Gastroesophageal sphincter (tissue), 4 donors: Measurements from ENCODE around the gene PLA2G10. TPM values are rescaled to one million over a fixed set of nuclear protein-coding genes. Genes with fewer than 3 reads are reported as not detected.

Source experiments
- ATAC-seq: fragments of 150-250 bp; one replicate; pipeline ENCODE4 v1.9.1; 2016; ENCODE audit warnings: mild to moderate bottlenecking, moderate library complexity
- H3K27ac ChIP-seq, 4 donors: fragments of 200-600 bp; sonication (generic) in 3 of 4; 1 replicate in 3 of 4; 2 replicates in 1 of 4; pipeline ENCODE4 v1.5.1; 2016 to 2019
- H3K27me3 ChIP-seq: fragments of 200-600 bp; sonication (generic); one replicate; pipeline ENCODE4 v1.5.1; 2019
- H3K36me3 ChIP-seq, 2 donors: fragments of 200-600 bp; sonication (generic); one replicate each; pipeline ENCODE4 v1.5.1; 2019; ENCODE audit warnings: control low read depth in 1 of 2
- H3K4me1 ChIP-seq, 3 donors: fragments of 200-600 bp; sonication (generic); 1 replicate in 2 of 3; 2 replicates in 1 of 3; pipeline ENCODE4 v1.5.1; 2016 to 2019; ENCODE audit warnings: control low read depth in 2 of 3
- H3K4me3 ChIP-seq, 2 donors: fragments of 200-600 bp; sonication (generic); one replicate each; pipeline ENCODE4 v1.5.1; 2019; ENCODE audit warnings: mild to moderate bottlenecking in 1 of 2, moderate library complexity in 1 of 2
- H3K9me3 ChIP-seq, 3 donors: fragments of 200-600 bp; sonication (generic); one replicate each; pipeline ENCODE4 v1.5.1; 2017 to 2019; ENCODE audit warnings: control low read depth in 2 of 3
- CTCF ChIP-seq, 4 experiments: fragments of 200-600 bp in 2 of 4; fragments of 450-650 bp in 2 of 4; sonication (generic) in 1 of 4; IDR thresholded peaks; one replicate each; pipeline ENCODE4 v1.5.1; 2017 to 2019; ENCODE audit warnings: antibody characterized with exemption in 4 of 4, mild to moderate bottlenecking in 2 of 4, moderate library complexity in 2 of 4
- EP300 ChIP-seq: sonication (generic); formaldehyde crosslinking; IDR thresholded peaks from one replicate; pipeline ENCODE4 v1.6.1; 2017; ENCODE audit warnings: antibody characterized with exemption, mild to moderate bottlenecking
- POLR2A ChIP-seq, 2 donors: fragments of 450-650 bp; IDR thresholded peaks; one replicate each; pipeline ENCODE4 v1.6.1; 2017; ENCODE audit warnings: antibody characterized with exemption in 2 of 2, mild to moderate bottlenecking in 2 of 2, moderate library complexity in 1 of 2
- POLR2AphosphoS5 ChIP-seq: sonication (generic); formaldehyde crosslinking; IDR thresholded peaks from one replicate; pipeline ENCODE4 v1.6.1; 2017; ENCODE audit warnings: antibody characterized with exemption
- WGBS, 2 donors: methylation state at CpG; one replicate each; pipeline ENCODE4 v1.1.5; 2018; ENCODE audit warnings: low coverage in 1 of 2; 5-methylcytosine and 5-hydroxymethylcytosine counted together
- total RNA-seq, 4 donors: library from RNA; depleted of rRNA; stranded (reverse); fragments of >200 nt; gene quantifications; one replicate each; pipeline ENCODE4 v1.1.0, GENCODE V29; 2016

Gene PLA2G10
- total RNA-seq, 4 donors from 2014 or later, result not detected

- H3K36me3 ChIP-seq, result peaks cover 0 to 26% of the 10 kb centered on the region in 2 donors
- no peak overlapping the region for H3K27ac ChIP-seq
- no peak for ATAC-seq
- TF ChIP-seq CTCF (IDR thresholded peaks at IDR 0.05), result no peak
- no peak for TF ChIP-seq EP300
- TF ChIP-seq POLR2AphosphoS5, result no peak
- TF ChIP-seq POLR2A (IDR thresholded peaks at IDR 0.05), result no peak
- H3K27me3 ChIP-seq, result no peaks in the 10 kb centered on the region
- no peaks in the 10 kb centered on the region for H3K4me1 ChIP-seq
- H3K4me3 ChIP-seq, result no peak overlapping the region
- no peaks in the 10 kb centered on the region for H3K9me3 ChIP-seq
- 43 to 68% methylated on average over 6 of the region's 7 CpGs for WGBS, 2 donors
Observed at GRCh38 chr16:14672403-14672971, 21.6 kb downstream of the PLA2G10 start.

GRCh38 chr16:14669776-14670175, 24.3 kb downstream of the PLA2G10 start:
- Histone ChIP-seq H3K4me3 (no peak overlapping the region), H3K27ac (no peak overlapping the region), H3K9me3 (no peaks in the 10 kb centered on the region), H3K4me1 (no peaks in the 10 kb centered on the region), H3K36me3 (peaks cover 0 to 53% of the 10 kb centered on the region in 2 donors), H3K27me3 (no peaks in the 10 kb centered on the region)
- TF ChIP-seq POLR2AphosphoS5, result no peak
- no peak for TF ChIP-seq EP300
- TF ChIP-seq CTCF (IDR thresholded peaks at IDR 0.05), result no peak
- TF ChIP-seq POLR2A (IDR thresholded peaks at IDR 0.05), result no peak
- ATAC-seq, result no peak
- WGBS, 2 donors, result 92% methylated on average over 2 of the region's 4 CpGs; no CpG with 5 or more reads in 1 of the 2 donors

DNA sequence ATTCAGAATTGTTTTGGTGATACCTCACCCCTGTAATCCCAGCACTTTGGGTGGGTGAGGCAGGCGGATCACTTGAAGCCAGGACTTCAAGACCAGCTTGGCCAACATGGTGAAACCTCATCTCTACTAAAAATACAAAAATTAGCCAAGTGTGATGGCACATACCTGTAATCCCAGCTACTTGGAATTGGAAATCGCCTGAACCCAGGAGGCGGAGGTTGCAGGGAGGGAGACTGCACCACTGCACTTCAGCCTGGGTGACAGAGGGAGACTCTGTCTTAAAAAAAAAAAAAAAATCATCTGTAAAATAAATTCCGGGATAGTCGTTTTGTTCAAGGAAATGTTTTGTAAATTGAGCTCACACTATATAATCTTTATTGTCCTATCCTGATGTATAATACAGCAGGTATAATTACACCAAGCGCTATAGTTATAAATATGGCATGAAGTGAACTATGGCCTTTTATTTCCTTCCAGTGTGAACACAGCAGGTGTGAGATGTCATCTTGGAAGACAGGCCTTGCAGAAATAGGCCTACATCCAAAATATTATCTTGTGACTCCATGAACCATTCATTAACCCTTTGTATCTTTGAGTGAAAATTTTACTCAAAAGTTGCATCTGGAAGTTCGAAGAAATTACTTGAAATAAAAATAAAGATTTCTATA, 25.4 kb downstream of the PLA2G10 start:
- Histone ChIP-seq H3K27me3 (no peaks in the 10 kb centered on the region), H3K36me3 (peaks cover 0 to 64% of the 10 kb centered on the region in 2 donors), H3K9me3 (no peaks in the 10 kb centered on the region), H3K4me1 (no peaks in the 10 kb centered on the region), H3K27ac (no peak overlapping the region), H3K4me3 (no peak overlapping the region)
- 59 to 62% methylated on average over 6 of the region's 7 CpGs for WGBS, 2 donors
- no peak for TF ChIP-seq EP300
- TF ChIP-seq POLR2A (IDR thresholded peaks at IDR 0.05), result no peak
- no peak for TF ChIP-seq POLR2AphosphoS5
- TF ChIP-seq CTCF (IDR thresholded peaks at IDR 0.05), result no peak
- ATAC-seq, result no peak

DNA sequence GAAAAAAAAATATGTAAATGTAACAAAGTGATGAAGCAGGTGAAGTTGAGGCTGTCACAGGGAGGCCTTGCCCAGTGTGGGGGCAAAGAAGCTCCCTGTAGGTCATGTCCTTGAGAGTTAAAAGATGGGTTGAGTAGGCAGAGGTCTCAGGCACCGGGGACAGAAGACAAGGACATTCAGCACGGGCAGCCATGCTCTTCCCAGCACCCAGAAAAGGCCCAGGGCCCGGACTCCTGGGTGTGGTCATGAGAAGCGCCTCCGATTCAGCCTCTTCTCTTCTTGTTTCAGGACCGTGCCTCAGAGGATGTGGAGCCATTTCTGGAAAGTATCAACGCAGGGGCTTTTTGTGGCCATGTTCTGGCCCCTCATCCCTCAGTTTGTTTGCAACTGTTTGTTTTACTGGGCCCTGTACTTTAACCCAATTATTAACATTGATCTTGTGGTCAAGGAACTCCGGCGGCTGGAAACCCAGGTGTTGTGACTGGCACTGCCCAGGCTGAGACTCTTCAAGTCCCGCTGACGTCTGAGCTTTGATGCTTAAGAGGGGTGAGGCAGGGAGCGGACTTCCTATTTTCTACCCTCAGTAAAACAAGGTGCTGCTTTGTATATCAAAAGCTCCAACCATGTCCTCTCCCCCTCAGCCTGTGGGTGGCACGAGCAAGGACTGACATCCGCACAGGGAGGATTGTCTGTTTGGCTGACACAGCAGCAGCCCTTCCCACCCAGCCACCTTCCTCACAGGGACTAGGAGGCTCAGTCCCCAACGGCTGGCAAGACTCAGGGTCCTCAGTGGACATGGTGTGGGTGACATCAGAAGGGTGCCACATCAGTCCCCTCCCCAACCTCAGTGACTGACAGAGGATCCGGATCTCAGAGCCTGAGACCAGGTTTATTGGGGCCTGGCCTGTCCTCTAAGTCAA, 26.5 kb downstream of the PLA2G10 start:
- TF ChIP-seq EP300, result no peak
- TF ChIP-seq POLR2A (IDR thresholded peaks at IDR 0.05), result no peak
- TF ChIP-seq CTCF (IDR thresholded peaks at IDR 0.05), result no peak
- TF ChIP-seq POLR2AphosphoS5, result no peak
- 88 to 94% methylated on average over 6 to 7 of the region's 16 CpGs for WGBS, 2 donors
- no peak for ATAC-seq
- Histone ChIP-seq H3K4me3 (no peak overlapping the region), H3K36me3 (peaks cover 0 to 75% of the 10 kb centered on the region in 2 donors), H3K4me1 (no peaks in the 10 kb centered on the region), H3K27ac (no peak overlapping the region), H3K27me3 (no peaks in the 10 kb centered on the region), H3K9me3 (no peaks in the 10 kb centered on the region)
